GM12874 (cell line): ENCODE data around the gene TRIP4.

Experiments used
- CTCF ChIP-seq: IDR thresholded peaks from 2 replicates; pipeline ENCODE4 v1.5.1; 2011; ENCODE audit warnings: low read depth, mild to moderate bottlenecking, control low read depth, low read length, moderate library complexity; ENCODE audit not compliant: insufficient read depth

The TRIP4 gene

GRCh38 chr15:64464276-64465005 lies 76.8 kb downstream of the TRIP4 start:
- TF ChIP-seq CTCF, result no peak

GRCh38 chr15:64466408-64467141 lies 78.9 kb downstream of the TRIP4 start:
- TF ChIP-seq CTCF, result no peak

- TF ChIP-seq CTCF, result no peak
These were observed 84.5 kb downstream of the TRIP4 start for GRCh38 chr15:64472161-64472560.

- TF ChIP-seq CTCF, result no peak
These were observed 87.2 kb downstream of the TRIP4 start for GRCh38 chr15:64474846-64475245.

GRCh38 chr15:64476550-64476949 lies 88.9 kb downstream of the TRIP4 start:
- TF ChIP-seq CTCF, result no peak

GRCh38 chr15:64478863-64479262 lies 91.2 kb downstream of the TRIP4 start:
- no peak for TF ChIP-seq CTCF

GRCh38 chr15:64480891-64481290 lies 93.3 kb downstream of the TRIP4 start:
- TF ChIP-seq CTCF, result no peak
